ENCODE results near the gene MADD.

Gene MADD

GRCh38 chr11:47247502-47247901 lies 22.4 kb upstream of the MADD start:
- Histone ChIP-seq H3K4me2 (ENCODE audit: low read length) (peak overlapping the region; percentile 83), H4K8ac (ENCODE audit: low read depth, low read length) (no peak overlapping the region), H3K79me2 (ENCODE audit: control insufficient read depth, insufficient read depth, low read length) (peaks cover 4% of the 10 kb centered on the region), H2AK5ac (ENCODE audit: low read length) (no peak overlapping the region), H4K5ac (ENCODE audit: low read length) (no peak overlapping the region), H3K4me1 (ENCODE audit: control insufficient read depth, low read depth, low read length) (peaks cover 5% of the 10 kb centered on the region), H2BK120ac (ENCODE audit: low read depth, low read length) (no peak overlapping the region), H3K79me1 (ENCODE audit: low read length) (peaks cover 9% of the 10 kb centered on the region), H3K4me3 (ENCODE audit: low read length) (no peak overlapping the region), H3K4ac (ENCODE audit: low read depth, low read length) (no peak overlapping the region), H3K27me3 (ENCODE audit: insufficient read depth, low read length, poor library complexity) (no peaks in the 10 kb centered on the region), H3K56ac (ENCODE audit: low read length) (peak overlapping the region; percentile 93), H3K27ac (ENCODE audit: low read depth, low read length) (no peak overlapping the region), H3K18ac (ENCODE audit: low read length) (no peak overlapping the region), H2BK5ac (ENCODE audit: low read length) (no peak overlapping the region), H3K23ac (ENCODE audit: low read length) (no peak overlapping the region), H2BK15ac (replicated peaks; ENCODE audit: low read depth) (no peak overlapping the region), H3K36me3 (ENCODE audit: control insufficient read depth, insufficient read depth, low read length) (no peaks in the 10 kb centered on the region), H3K9ac (ENCODE audit: low read length) (no peak overlapping the region)
- no CpG with 5 or more reads among the region's 5 CpGs for WGBS (ENCODE audit: extremely low coverage, insufficient coverage, low lambda C conversion rate)
- no peak for DNase-seq

- H3K23ac ChIP-seq (ENCODE audit: low read length) = no peak overlapping the region
- H4K5ac ChIP-seq (ENCODE audit: low read length) = no peak overlapping the region
- no peak overlapping the region for H3K18ac ChIP-seq (ENCODE audit: low read length)
- no peak overlapping the region for H3K27ac ChIP-seq (ENCODE audit: low read depth, low read length)
- H3K4me1 ChIP-seq (ENCODE audit: control insufficient read depth, low read depth, low read length) = peaks cover 5% of the 10 kb centered on the region
- H3K4me3 ChIP-seq (ENCODE audit: low read length) = peak overlapping the region; percentile 74
- peak overlapping the region; percentile 83 for H3K9ac ChIP-seq (ENCODE audit: low read length)
- peak overlapping the region; percentile 83 for H3K4me2 ChIP-seq (ENCODE audit: low read length)
- peaks cover 9% of the 10 kb centered on the region for H3K79me1 ChIP-seq (ENCODE audit: low read length)
- H3K79me2 ChIP-seq (ENCODE audit: control insufficient read depth, insufficient read depth, low read length) = peaks cover 4% of the 10 kb centered on the region
- H3K27me3 ChIP-seq (ENCODE audit: insufficient read depth, low read length, poor library complexity) = no peaks in the 10 kb centered on the region
- WGBS (ENCODE audit: extremely low coverage, insufficient coverage, low lambda C conversion rate) = no CpG with 5 or more reads among the region's 7 CpGs
- H4K8ac ChIP-seq (ENCODE audit: low read depth, low read length) = no peak overlapping the region
- no peak overlapping the region for H2BK5ac ChIP-seq (ENCODE audit: low read length)
- H3K4ac ChIP-seq (ENCODE audit: low read depth, low read length) = peak overlapping the region; percentile 41
- H3K36me3 ChIP-seq (ENCODE audit: control insufficient read depth, insufficient read depth, low read length) = no peaks in the 10 kb centered on the region
- no peak overlapping the region for H2BK15ac ChIP-seq (replicated peaks; ENCODE audit: low read depth)
- no peak overlapping the region for H2BK120ac ChIP-seq (ENCODE audit: low read depth, low read length)
- no peak overlapping the region for H2AK5ac ChIP-seq (ENCODE audit: low read length)
- H3K56ac ChIP-seq (ENCODE audit: low read length) = peak overlapping the region; percentile 93
- DNase-seq = no peak
These were observed 21.6 kb upstream of the MADD start for GRCh38 chr11:47248304-47248663.

GRCh38 chr11:47248664-47249377 lies 21.1 kb upstream of the MADD start, which contains the start of gene ACP2:
Gene ACP2, minus strand, starts transcription at chr11:47248814. Its CDS starts 25 bp downstream, at chr11:47248789.
- Histone ChIP-seq H3K23ac (ENCODE audit: low read length) (no peak within 1 kb of the TSS), H3K4me2 (ENCODE audit: low read length) (peak within 1 kb of the TSS; percentile 96), H4K8ac (ENCODE audit: low read depth, low read length) (no peak within 1 kb of the TSS), H3K4me3 (ENCODE audit: low read length) (peak within 1 kb of the TSS; percentile 75), H2BK5ac (ENCODE audit: low read length) (no peak within 1 kb of the TSS), H3K79me1 (ENCODE audit: low read length) (peaks cover 9% of the 10 kb centered on the region), H3K79me2 (ENCODE audit: control insufficient read depth, insufficient read depth, low read length) (peaks cover 4% of the 10 kb centered on the region), H3K36me3 (ENCODE audit: control insufficient read depth, insufficient read depth, low read length) (no peaks in the 10 kb centered on the region), H3K56ac (ENCODE audit: low read length) (peak within 1 kb of the TSS; percentile 93), H3K27ac (ENCODE audit: low read depth, low read length) (peak within 1 kb of the TSS; percentile 21), H3K4ac (ENCODE audit: low read depth, low read length) (peak within 1 kb of the TSS; percentile 41), H2BK120ac (ENCODE audit: low read depth, low read length) (no peak within 1 kb of the TSS), H3K18ac (ENCODE audit: low read length) (peak within 1 kb of the TSS; percentile 15), H4K5ac (ENCODE audit: low read length) (no peak within 1 kb of the TSS), H3K4me1 (ENCODE audit: control insufficient read depth, low read depth, low read length) (peaks cover 5% of the 10 kb centered on the region), H2AK5ac (ENCODE audit: low read length) (no peak within 1 kb of the TSS), H3K27me3 (ENCODE audit: insufficient read depth, low read length, poor library complexity) (no peaks in the 10 kb centered on the region), H2BK15ac (replicated peaks; ENCODE audit: low read depth) (no peak within 1 kb of the TSS), H3K9ac (ENCODE audit: low read length) (peak within 1 kb of the TSS; percentile 83)
- DNase-seq = peak; percentile 95
- WGBS (ENCODE audit: extremely low coverage, insufficient coverage, low lambda C conversion rate) = no CpG with 5 or more reads among the region's 45 CpGs

GRCh38 chr11:47249378-47249715 lies 20.6 kb upstream of the MADD start:
- Histone ChIP-seq H3K4ac (ENCODE audit: low read depth, low read length) (no peak overlapping the region), H3K56ac (ENCODE audit: low read length) (peak overlapping the region; percentile 93), H3K18ac (ENCODE audit: low read length) (no peak overlapping the region), H3K4me1 (ENCODE audit: control insufficient read depth, low read depth, low read length) (peaks cover 5% of the 10 kb centered on the region), H4K8ac (ENCODE audit: low read depth, low read length) (no peak overlapping the region), H3K4me3 (ENCODE audit: low read length) (peak overlapping the region; percentile 75), H3K27me3 (ENCODE audit: insufficient read depth, low read length, poor library complexity) (no peaks in the 10 kb centered on the region), H4K5ac (ENCODE audit: low read length) (no peak overlapping the region), H2AK5ac (ENCODE audit: low read length) (no peak overlapping the region), H3K79me2 (ENCODE audit: control insufficient read depth, insufficient read depth, low read length) (peaks cover 4% of the 10 kb centered on the region), H3K79me1 (ENCODE audit: low read length) (peaks cover 11% of the 10 kb centered on the region), H2BK15ac (replicated peaks; ENCODE audit: low read depth) (no peak overlapping the region), H3K4me2 (ENCODE audit: low read length) (peak overlapping the region; percentile 96), H3K23ac (ENCODE audit: low read length) (no peak overlapping the region), H3K27ac (ENCODE audit: low read depth, low read length) (no peak overlapping the region), H2BK5ac (ENCODE audit: low read length) (no peak overlapping the region), H2BK120ac (ENCODE audit: low read depth, low read length) (no peak overlapping the region), H3K9ac (ENCODE audit: low read length) (peak overlapping the region; percentile 83), H3K36me3 (ENCODE audit: control insufficient read depth, insufficient read depth, low read length) (no peaks in the 10 kb centered on the region)
- no CpG with 5 or more reads among the region's 3 CpGs for WGBS (ENCODE audit: extremely low coverage, insufficient coverage, low lambda C conversion rate)
- DNase-seq = no peak

GRCh38 chr11:47251751-47252150 lies 18.2 kb upstream of the MADD start:
- Histone ChIP-seq H3K4me3 (ENCODE audit: low read length) (no peak overlapping the region), H4K5ac (ENCODE audit: low read length) (no peak overlapping the region), H3K4ac (ENCODE audit: low read depth, low read length) (no peak overlapping the region), H4K8ac (ENCODE audit: low read depth, low read length) (no peak overlapping the region), H3K27me3 (ENCODE audit: insufficient read depth, low read length, poor library complexity) (no peaks in the 10 kb centered on the region), H3K9ac (ENCODE audit: low read length) (no peak overlapping the region), H3K27ac (ENCODE audit: low read depth, low read length) (no peak overlapping the region), H3K4me1 (ENCODE audit: control insufficient read depth, low read depth, low read length) (peaks cover 5% of the 10 kb centered on the region), H3K79me2 (ENCODE audit: control insufficient read depth, insufficient read depth, low read length) (peaks cover 4% of the 10 kb centered on the region), H3K79me1 (ENCODE audit: low read length) (peaks cover 11% of the 10 kb centered on the region), H3K36me3 (ENCODE audit: control insufficient read depth, insufficient read depth, low read length) (no peaks in the 10 kb centered on the region), H2BK120ac (ENCODE audit: low read depth, low read length) (no peak overlapping the region), H3K18ac (ENCODE audit: low read length) (no peak overlapping the region), H3K56ac (ENCODE audit: low read length) (no peak overlapping the region), H2BK5ac (ENCODE audit: low read length) (no peak overlapping the region), H3K23ac (ENCODE audit: low read length) (no peak overlapping the region), H3K4me2 (ENCODE audit: low read length) (no peak overlapping the region), H2AK5ac (ENCODE audit: low read length) (no peak overlapping the region), H2BK15ac (replicated peaks; ENCODE audit: low read depth) (no peak overlapping the region)
- no peak for DNase-seq
- whole genome bisulfite sequencing (ENCODE audit: extremely low coverage, insufficient coverage, low lambda C conversion rate) = no CpG with 5 or more reads among the region's 3 CpGs

- Histone ChIP-seq H3K79me1 (ENCODE audit: low read length) (peaks cover 7% of the 10 kb centered on the region), H3K27me3 (ENCODE audit: insufficient read depth, low read length, poor library complexity) (no peaks in the 10 kb centered on the region), H2BK120ac (ENCODE audit: low read depth, low read length) (no peak overlapping the region), H3K23ac (ENCODE audit: low read length) (no peak overlapping the region), H3K4me2 (ENCODE audit: low read length) (no peak overlapping the region), H4K8ac (ENCODE audit: low read depth, low read length) (no peak overlapping the region), H3K18ac (ENCODE audit: low read length) (no peak overlapping the region), H3K4ac (ENCODE audit: low read depth, low read length) (no peak overlapping the region), H2BK15ac (replicated peaks; ENCODE audit: low read depth) (no peak overlapping the region), H2AK5ac (ENCODE audit: low read length) (no peak overlapping the region), H3K9ac (ENCODE audit: low read length) (no peak overlapping the region), H2BK5ac (ENCODE audit: low read length) (no peak overlapping the region), H3K56ac (ENCODE audit: low read length) (no peak overlapping the region), H3K4me1 (ENCODE audit: control insufficient read depth, low read depth, low read length) (peaks cover 7% of the 10 kb centered on the region), H3K4me3 (ENCODE audit: low read length) (no peak overlapping the region), H4K5ac (ENCODE audit: low read length) (no peak overlapping the region), H3K36me3 (ENCODE audit: control insufficient read depth, insufficient read depth, low read length) (no peaks in the 10 kb centered on the region), H3K27ac (ENCODE audit: low read depth, low read length) (no peak overlapping the region), H3K79me2 (ENCODE audit: control insufficient read depth, insufficient read depth, low read length) (peaks cover 4% of the 10 kb centered on the region)
- no peak for DNase-seq
- WGBS (ENCODE audit: extremely low coverage, insufficient coverage, low lambda C conversion rate) = no CpG with 5 or more reads among the region's 2 CpGs
These were observed 16.3 kb upstream of the MADD start for GRCh38 chr11:47253660-47254059.

All from mesendoderm (in vitro differentiated cells).